CD14-positive monocyte (primary cell): ENCODE results near the gene GABRG3. TPM values are rescaled to one million over a fixed set of nuclear protein-coding genes. Genes with fewer than 3 reads are reported as not detected.

Source experiments
- DNase-seq, 3 donors: peaks; one replicate each; pipeline ENCODE4 v3.0.0-alpha.2; 2011 to 2022
- H2AFZ ChIP-seq: 2 replicates; pipeline ENCODE4 v1.6.0; 2012; ENCODE audit warnings: mild to moderate bottlenecking, low read depth, low read length, inconsistent platforms; ENCODE audit not compliant: insufficient read depth, poor library complexity, severe bottlenecking
- H3K27ac ChIP-seq, 2 donors: 1 replicate in 1 of 2; 2 replicates in 1 of 2; pipeline ENCODE4 v1.5.1; 2012 to 2013; ENCODE audit warnings: low read length in 2 of 2, control low read depth in 1 of 2, inconsistent platforms in 1 of 2, low read depth in 1 of 2, mild to moderate bottlenecking in 1 of 2
- H3K27me3 ChIP-seq, 2 donors: one replicate each; pipeline versions ENCODE4 v1.6.0 to v1.6.1; 2011 to 2013; ENCODE audit warnings: low read length in 2 of 2; ENCODE audit not compliant: control insufficient read depth in 2 of 2, insufficient read depth in 2 of 2
- H3K36me3 ChIP-seq, 2 donors: replicated peaks in 1 of 2; 1 replicate in 1 of 2; 2 replicates in 1 of 2; pipeline versions ENCODE4 v1.5.1 to v1.6.1; 2012 to 2013; ENCODE audit warnings: low read length in 2 of 2, control low read depth in 1 of 2, inconsistent platforms in 1 of 2, mild to moderate bottlenecking in 1 of 2; ENCODE audit not compliant: insufficient read depth in 2 of 2, control insufficient read depth in 1 of 2
- H3K4me1 ChIP-seq, 2 donors: 1 replicate in 1 of 2; 2 replicates in 1 of 2; pipeline versions ENCODE4 v1.5.1 to v1.6.1; 2012 to 2013; ENCODE audit warnings: low read length in 2 of 2, control low read depth in 1 of 2, inconsistent platforms in 1 of 2, mild to moderate bottlenecking in 1 of 2, moderate library complexity in 1 of 2; ENCODE audit not compliant: insufficient read depth in 2 of 2, control insufficient read depth in 1 of 2
- H3K4me2 ChIP-seq: replicated peaks from 2 replicates; pipeline ENCODE3; 2012; ENCODE audit warnings: low read length, moderate library complexity, mild to moderate bottlenecking; ENCODE audit not compliant: poor library complexity, severe bottlenecking; ENCODE audit errors: extremely low read depth
- H3K4me3 ChIP-seq, 3 experiments: fragments of 200-600 bp in 1 of 3; sonication (generic) in 1 of 3; replicated peaks in 1 of 3; 1 replicate in 2 of 3; 2 replicates in 1 of 3; pipeline ENCODE4 v1.5.1; 2011 to 2013; ENCODE audit warnings: low read length in 3 of 3, mild to moderate bottlenecking in 3 of 3, control low read depth in 2 of 3, low read depth in 2 of 3, inconsistent platforms in 1 of 3, moderate library complexity in 1 of 3
- H3K79me2 ChIP-seq: 2 replicates; pipeline ENCODE4 v1.6.0; 2012; ENCODE audit warnings: mild to moderate bottlenecking, control low read depth, inconsistent platforms, low read length, moderate library complexity; ENCODE audit not compliant: insufficient read depth
- H3K9ac ChIP-seq: 2 replicates; pipeline ENCODE4 v1.6.0; 2017; ENCODE audit warnings: low read length, mild to moderate bottlenecking; ENCODE audit not compliant: insufficient read depth, poor library complexity, severe bottlenecking
- H3K9me3 ChIP-seq, 2 donors: replicated peaks in 1 of 2; 1 replicate in 1 of 2; 2 replicates in 1 of 2; pipeline versions ENCODE4 v1.5.1 to v1.6.1; 2012 to 2013; ENCODE audit warnings: low read length in 2 of 2, control low read depth in 1 of 2; ENCODE audit not compliant: control insufficient read depth in 1 of 2, insufficient read depth in 1 of 2
- H4K20me1 ChIP-seq: 2 replicates; pipeline ENCODE4 v1.6.0; 2012; ENCODE audit warnings: mild to moderate bottlenecking, low read length, control low read depth, moderate library complexity; ENCODE audit not compliant: insufficient read depth
- H3K27ac Mint-ChIP-seq, 7 donors: one replicate each; pipeline ENCODE4 v1.8.0; 2020; ENCODE audit warnings: mild to moderate bottlenecking in 7 of 7, mixed read lengths in 7 of 7, moderate library complexity in 6 of 7, inconsistent platforms in 2 of 7
- H3K27me3 Mint-ChIP-seq, 3 donors: one replicate each; pipeline ENCODE4 v1.8.0; 2021 to 2022; ENCODE audit warnings: low read depth in 3 of 3, mild to moderate bottlenecking in 3 of 3, mixed read lengths in 3 of 3, moderate library complexity in 3 of 3, inconsistent platforms in 1 of 3
- H3K36me3 Mint-ChIP-seq, 2 donors: one replicate each; pipeline ENCODE4 v1.8.0; 2020; ENCODE audit warnings: mixed read lengths in 2 of 2, inconsistent platforms in 1 of 2, mild to moderate bottlenecking in 1 of 2
- H3K4me1 Mint-ChIP-seq: one replicate; pipeline ENCODE4 v1.8.0; 2020; ENCODE audit warnings: mild to moderate bottlenecking, mixed read lengths
- H3K4me3 Mint-ChIP-seq, 2 donors: one replicate each; pipeline ENCODE4 v1.8.0; 2020; ENCODE audit warnings: mild to moderate bottlenecking in 2 of 2, mixed read lengths in 2 of 2, moderate library complexity in 1 of 2
- H3K9me3 Mint-ChIP-seq, 7 donors: one replicate each; pipeline ENCODE4 v1.8.0; 2020 to 2022; ENCODE audit warnings: mixed read lengths in 7 of 7, mild to moderate bottlenecking in 6 of 7, moderate library complexity in 6 of 7, inconsistent platforms in 2 of 7
- WGBS: methylation state at CpG from one replicate; pipeline ENCODE4 v1.1.5; 2013; ENCODE audit warnings: missing lambda C conversion rate; ENCODE audit not compliant: insufficient coverage; 5-methylcytosine and 5-hydroxymethylcytosine counted together
- intact Hi-C, 2 donors: fragments of 100-400 bp; cut with micrococcal nuclease; formaldehyde crosslinking; loops; one replicate each; pipeline versions ENCODE4 v1.15.0 to v1.15.1; 2023
- polyA plus RNA-seq, 3 donors: library from polyadenylated mRNA; depleted of rRNA in 1 of 3; unstranded in 2 of 3; stranded (reverse) in 1 of 3; fragments of 300-500 nt in 2 of 3; fragments of >200 nt in 1 of 3; fragmentation: Illumina TruSeq in 2 of 3; gene quantifications; 1 replicate in 2 of 3; 2 replicates in 1 of 3; pipeline ENCODE4 v1.2.3, GENCODE V29; 2012 to 2021
- TF ChIP-seq, protein P1 (sequence below): fragments of 200-600 bp; IDR thresholded peaks from one replicate; pipeline ENCODE4 v1.8.0; 2022; ENCODE audit warnings: antibody characterized with exemption, mild to moderate bottlenecking

GABRG3 gene
- polyA plus RNA-seq, 3 donors: not detected

DNA sequence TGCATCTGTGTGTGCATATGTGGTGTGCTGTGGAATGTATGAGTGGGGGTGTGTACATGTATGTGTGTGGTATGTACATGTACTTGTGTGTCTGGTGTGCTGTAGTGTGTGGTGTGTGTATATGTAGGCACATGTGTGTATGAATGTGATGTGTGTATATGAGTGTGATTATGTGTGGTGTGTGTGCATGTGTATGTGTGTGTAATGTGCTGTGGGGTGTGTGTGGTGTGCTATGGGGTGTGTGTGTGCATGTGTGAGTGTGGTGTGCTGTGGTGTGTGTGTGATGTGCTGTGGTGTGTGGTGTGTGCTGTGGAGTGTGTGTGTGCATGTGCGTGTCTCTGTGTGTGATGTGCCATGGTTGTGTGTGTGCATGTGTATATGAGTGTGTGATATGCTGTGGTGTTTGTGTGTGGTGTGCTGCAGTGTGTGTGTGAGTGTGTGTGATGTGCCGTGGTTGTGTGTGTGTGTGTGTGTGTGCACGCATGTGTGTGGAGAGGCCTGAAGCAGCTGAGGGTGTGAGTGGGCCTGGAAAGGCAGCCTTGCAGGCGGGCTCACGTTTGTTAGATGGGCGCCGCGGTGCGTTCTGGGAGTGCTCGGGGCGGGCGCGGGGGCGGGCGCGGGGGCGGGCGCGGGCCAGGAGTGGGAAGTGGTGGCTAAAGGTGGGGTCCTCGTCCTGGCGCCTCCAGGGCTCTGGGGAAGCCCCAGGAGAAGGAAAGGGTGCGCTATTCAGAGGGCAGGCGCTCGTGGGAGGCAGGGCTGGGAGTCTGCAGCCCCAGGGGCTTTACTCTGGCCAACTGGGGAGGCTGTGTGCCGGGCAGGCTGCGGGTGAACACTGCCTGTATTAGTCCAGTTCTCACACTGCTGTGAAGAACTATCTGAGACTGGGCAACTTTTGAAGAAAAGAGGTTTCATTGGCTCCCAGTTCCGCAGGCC is 116.9 kb downstream of the GABRG3 start:
- intact Hi-C loops: no loop called here
- Histone ChIP-seq H3K4me3 (no peak overlapping the region), H3K27ac (no peak overlapping the region), H3K4me1 (no peaks in the 10 kb centered on the region), H3K9me3 (peaks cover 24 to 30% of the 10 kb centered on the region in 2 donors), H3K36me3 (no peaks in the 10 kb centered on the region), H3K79me2 (no peaks in the 10 kb centered on the region), H3K9ac (no peak overlapping the region), H2AFZ (no peak overlapping the region), H4K20me1 (no peaks in the 10 kb centered on the region), H3K27me3 (no peaks in the 10 kb centered on the region), H3K4me2 (no peak overlapping the region)
- WGBS: 91% methylated on average over 11 of the region's 27 CpGs
- no peak for DNase-seq
- H3K27ac Mint-ChIP-seq: no peak overlapping the region
- H3K4me3 Mint-ChIP-seq: no peak overlapping the region
- H3K4me1 Mint-ChIP-seq: no peaks in the 10 kb centered on the region
- no peaks in the 10 kb centered on the region for H3K36me3 Mint-ChIP-seq
- H3K9me3 Mint-ChIP-seq: peaks cover 8 to 24% (median 17%) of the 10 kb centered on the region in 7 donors
- TF ChIP-seq, protein P1, sequence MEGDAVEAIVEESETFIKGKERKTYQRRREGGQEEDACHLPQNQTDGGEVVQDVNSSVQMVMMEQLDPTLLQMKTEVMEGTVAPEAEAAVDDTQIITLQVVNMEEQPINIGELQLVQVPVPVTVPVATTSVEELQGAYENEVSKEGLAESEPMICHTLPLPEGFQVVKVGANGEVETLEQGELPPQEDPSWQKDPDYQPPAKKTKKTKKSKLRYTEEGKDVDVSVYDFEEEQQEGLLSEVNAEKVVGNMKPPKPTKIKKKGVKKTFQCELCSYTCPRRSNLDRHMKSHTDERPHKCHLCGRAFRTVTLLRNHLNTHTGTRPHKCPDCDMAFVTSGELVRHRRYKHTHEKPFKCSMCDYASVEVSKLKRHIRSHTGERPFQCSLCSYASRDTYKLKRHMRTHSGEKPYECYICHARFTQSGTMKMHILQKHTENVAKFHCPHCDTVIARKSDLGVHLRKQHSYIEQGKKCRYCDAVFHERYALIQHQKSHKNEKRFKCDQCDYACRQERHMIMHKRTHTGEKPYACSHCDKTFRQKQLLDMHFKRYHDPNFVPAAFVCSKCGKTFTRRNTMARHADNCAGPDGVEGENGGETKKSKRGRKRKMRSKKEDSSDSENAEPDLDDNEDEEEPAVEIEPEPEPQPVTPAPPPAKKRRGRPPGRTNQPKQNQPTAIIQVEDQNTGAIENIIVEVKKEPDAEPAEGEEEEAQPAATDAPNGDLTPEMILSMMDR: no peak
- H3K27me3 Mint-ChIP-seq: peaks cover 1 to 2% (median 1%) of the 10 kb centered on the region in 3 donors

DNA sequence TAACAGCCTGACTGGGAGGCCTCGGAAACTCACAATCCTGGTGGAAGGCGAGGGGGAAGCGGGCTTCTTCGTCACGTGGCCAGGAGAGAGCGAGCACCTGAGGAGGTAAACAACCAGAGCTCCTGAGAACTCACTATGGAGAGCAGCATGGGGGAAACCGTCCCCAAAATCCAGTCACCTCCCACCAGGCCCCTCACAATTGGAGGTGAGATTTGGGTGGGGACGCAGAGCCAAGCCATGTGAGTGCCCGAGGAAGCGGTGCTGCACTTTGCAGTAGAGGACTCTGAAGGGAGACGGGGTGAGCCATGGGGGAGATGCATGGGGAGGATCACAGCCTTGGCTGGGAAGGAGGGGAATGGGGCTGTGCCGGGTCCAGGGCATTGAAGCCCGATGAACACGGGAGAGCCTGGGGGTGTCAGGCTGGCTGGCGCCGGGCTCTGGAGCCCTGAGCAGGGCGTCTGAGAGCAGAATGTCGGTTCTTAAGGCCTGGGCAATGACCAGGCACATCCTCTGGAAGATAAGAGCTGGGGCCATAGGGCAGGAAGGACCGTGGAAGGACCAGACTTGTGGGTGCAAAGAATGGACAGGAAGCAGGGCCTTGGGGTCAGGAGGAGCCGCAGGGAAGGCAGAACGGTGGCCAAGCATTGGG is 117.7 kb downstream of the GABRG3 start:
- H3K79me2 ChIP-seq: no peaks in the 10 kb centered on the region
- Mint-ChIP-seq H3K27ac (peak overlapping the region in 2 of 7 donors; percentile 14 to 38), H3K4me1 (no peaks in the 10 kb centered on the region), H3K9me3 (peaks cover 8 to 25% (median 19%) of the 10 kb centered on the region in 7 donors), H3K4me3 (no peak overlapping the region), H3K27me3 (peaks cover 1 to 2% (median 1%) of the 10 kb centered on the region in 3 donors), H3K36me3 (no peaks in the 10 kb centered on the region)
- WGBS: 89% methylated on average over 14 of the region's 21 CpGs
- no peak overlapping the region for H3K4me3 ChIP-seq
- no peak overlapping the region for H3K9ac ChIP-seq
- H3K9me3 ChIP-seq: peaks cover 24 to 32% of the 10 kb centered on the region in 2 donors
- intact Hi-C loops: no loop called here
- H3K27me3 ChIP-seq: no peaks in the 10 kb centered on the region
- TF ChIP-seq, protein P1: no peak
- no peaks in the 10 kb centered on the region for H4K20me1 ChIP-seq
- H3K4me2 ChIP-seq: no peak overlapping the region
- H3K27ac ChIP-seq: no peak overlapping the region
- H3K36me3 ChIP-seq: no peaks in the 10 kb centered on the region
- no peak for DNase-seq
- H3K4me1 ChIP-seq: no peaks in the 10 kb centered on the region
- H2AFZ ChIP-seq: no peak overlapping the region
